CD4-positive, alpha-beta T cell (primary cell): ENCODE data around the gene BMPR2. TPM values are rescaled to one million over a fixed set of nuclear protein-coding genes. Genes with fewer than 3 reads are reported as not detected.

ENCODE experiments used
- ATAC-seq: fragments of 200-7000 bp; cut with Tn5 transposase; one replicate; pipeline ENCODE4 v1.10.0; 2022; ENCODE audit warnings: mild to moderate bottlenecking; ENCODE audit not compliant: poor library complexity
- CTCF ChIA-PET: fragments of 350-600 bp; sonication (Branson Sonifier 250); formaldehyde crosslinking; loops from one replicate; lab custom pipeline; 2021; ENCODE audit warnings: antibody characterized with exemption, inconsistent platforms; lab: Charles Lee
- POLR2A ChIA-PET: fragments of 350-600 bp; sonication (Branson Sonifier 250); formaldehyde crosslinking; loops from one replicate; lab custom pipeline; 2021; ENCODE audit warnings: antibody characterized with exemption, inconsistent platforms; lab: Charles Lee
- DNase-seq, 14 experiments: peaks; one replicate each; pipeline ENCODE4 v3.0.0-alpha.2; 2013 to 2020; ENCODE audit warnings: mixed read lengths in 2 of 14
- H3K27ac ChIP-seq, 2 donors: one replicate each; pipeline versions ENCODE4 v1.5.1 to v1.7.0; 2013; ENCODE audit warnings: low read length in 2 of 2, low read depth in 1 of 2, mild to moderate bottlenecking in 1 of 2
- H3K27me3 ChIP-seq, 2 experiments: 1 replicate in 1 of 2; 2 replicates in 1 of 2; pipeline versions ENCODE4 v1.6.1 to v1.7.0; 2013; ENCODE audit warnings: low read length in 2 of 2, control low read depth in 1 of 2, mild to moderate bottlenecking in 1 of 2, moderate library complexity in 1 of 2; ENCODE audit not compliant: insufficient read depth in 2 of 2, control insufficient read depth in 1 of 2
- H3K36me3 ChIP-seq: one replicate; pipeline ENCODE4 v1.6.1; 2013; ENCODE audit warnings: low read length, control low read depth; ENCODE audit not compliant: insufficient read depth
- H3K4me1 ChIP-seq: one replicate; pipeline ENCODE4 v1.6.1; 2013; ENCODE audit warnings: low read length, control low read depth; ENCODE audit not compliant: insufficient read depth
- H3K4me3 ChIP-seq: one replicate; pipeline ENCODE4 v1.5.1; 2013; ENCODE audit warnings: mild to moderate bottlenecking, low read length, moderate library complexity
- H3K9me3 ChIP-seq, 2 experiments: 1 replicate in 1 of 2; 2 replicates in 1 of 2; pipeline versions ENCODE4 v1.6.1 to v1.7.0; 2013; ENCODE audit warnings: low read length in 2 of 2, mild to moderate bottlenecking in 2 of 2, control low read depth in 1 of 2, moderate library complexity in 1 of 2; ENCODE audit not compliant: control insufficient read depth in 1 of 2, insufficient read depth in 1 of 2
- H3K27ac Mint-ChIP-seq: one replicate; pipeline ENCODE4 v1.8.0; 2020; ENCODE audit warnings: mixed read lengths
- H3K27me3 Mint-ChIP-seq: one replicate; pipeline ENCODE4 v1.8.0; 2021; ENCODE audit warnings: mixed read lengths
- H3K36me3 Mint-ChIP-seq: one replicate; pipeline ENCODE4 v1.8.0; 2021; ENCODE audit warnings: low read depth, mixed read lengths
- H3K4me1 Mint-ChIP-seq: one replicate; pipeline ENCODE4 v1.8.0; 2021; ENCODE audit warnings: low read depth, mixed read lengths
- H3K4me3 Mint-ChIP-seq: one replicate; pipeline ENCODE4 v1.8.0; 2020; ENCODE audit warnings: mild to moderate bottlenecking, mixed read lengths
- H3K9me3 Mint-ChIP-seq: one replicate; pipeline ENCODE4 v1.8.0; 2020; ENCODE audit warnings: mixed read lengths
- CTCF ChIP-seq: fragments of 200-600 bp; IDR thresholded peaks from one replicate; pipeline ENCODE4 v1.8.0; 2022; ENCODE audit warnings: antibody characterized with exemption, mild to moderate bottlenecking
- intact Hi-C, 2 experiments: fragments of 100-400 bp; cut with DNase I in 1 of 2; cut with micrococcal nuclease in 1 of 2; formaldehyde crosslinking; loops; one replicate each; pipeline versions ENCODE4 v1.15.1 to v1.9.0; 2023 to 2025; cut with DNase I, micrococcal nuclease
- total RNA-seq, 174 experiments: library from RNA in 2 of 174; stranded (reverse) in 2 of 174; gene quantifications; one replicate each; pipeline ENCODE4 v1.2.3 and lab custom pipeline; 2021 to 2026

BMPR2 gene
- total RNA-seq, 2 experiments from 2014 or later = 12.7 to 12.8 TPM

DNA sequence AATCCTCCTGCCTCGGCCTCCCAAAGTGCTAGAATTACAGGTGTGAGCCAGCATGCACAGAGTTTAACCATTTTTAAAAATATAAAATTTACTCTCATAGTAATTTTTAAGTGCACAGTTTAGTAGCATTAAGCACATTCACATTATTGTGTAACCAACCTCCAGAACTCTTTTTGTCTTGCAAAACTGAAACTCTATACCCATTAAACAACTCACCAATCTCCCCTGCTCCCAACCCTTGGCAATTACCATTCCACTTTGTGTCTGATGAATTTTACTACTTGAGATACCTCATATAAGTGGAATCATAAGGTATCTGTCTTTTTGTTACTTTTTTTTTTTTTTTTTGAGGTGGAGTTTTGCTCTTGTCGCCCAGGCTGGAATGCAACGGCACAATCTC is 112.5 kb downstream of the BMPR2 start:
- Histone ChIP-seq H3K4me1 (no peaks in the 10 kb centered on the region), H3K4me3 (no peak overlapping the region), H3K9me3 (no peaks in the 10 kb centered on the region), H3K27ac (no peak overlapping the region), H3K27me3 (no peaks in the 10 kb centered on the region), H3K36me3 (no peaks in the 10 kb centered on the region)
- Mint-ChIP-seq H3K4me1 (no peaks in the 10 kb centered on the region), H3K4me3 (no peak overlapping the region), H3K9me3 (no peaks in the 10 kb centered on the region), H3K36me3 (no peaks in the 10 kb centered on the region), H3K27ac (no peak overlapping the region), H3K27me3 (no peaks in the 10 kb centered on the region)
- TF ChIP-seq CTCF = no peak
- ATAC-seq = no peak
- CTCF ChIA-PET = no interaction called here
- POLR2A ChIA-PET = no interaction called here
- no peak for DNase-seq
- intact Hi-C loops = no loop called here

GRCh38 chr2:202490479-202490878 is 114.4 kb downstream of the BMPR2 start:
- H3K27me3 Mint-ChIP-seq = no peaks in the 10 kb centered on the region
- no peak overlapping the region for H3K27ac ChIP-seq
- intact Hi-C loops = no loop called here
- H3K4me1 Mint-ChIP-seq = no peaks in the 10 kb centered on the region
- no peak overlapping the region for H3K27ac Mint-ChIP-seq
- H3K4me3 ChIP-seq = no peak overlapping the region
- no peak overlapping the region for H3K4me3 Mint-ChIP-seq
- ATAC-seq (no peak), DNase-seq (no peak)
- H3K36me3 Mint-ChIP-seq = peaks cover 4% of the 10 kb centered on the region
- H3K36me3 ChIP-seq = no peaks in the 10 kb centered on the region
- ChIA-PET POLR2A (no interaction called here), CTCF (no interaction called here)
- H3K9me3 Mint-ChIP-seq = no peaks in the 10 kb centered on the region
- H3K27me3 ChIP-seq = no peaks in the 10 kb centered on the region
- no peaks in the 10 kb centered on the region for H3K4me1 ChIP-seq
- no peaks in the 10 kb centered on the region for H3K9me3 ChIP-seq
- no peak for TF ChIP-seq CTCF

GRCh38 chr2:202491514-202491913 is 115.4 kb downstream of the BMPR2 start:
- Mint-ChIP-seq H3K4me1 (no peaks in the 10 kb centered on the region), H3K9me3 (no peaks in the 10 kb centered on the region), H3K36me3 (peaks cover 4% of the 10 kb centered on the region), H3K27me3 (no peaks in the 10 kb centered on the region), H3K27ac (no peak overlapping the region), H3K4me3 (no peak overlapping the region)
- no peak for TF ChIP-seq CTCF
- no peaks in the 10 kb centered on the region for H3K4me1 ChIP-seq
- H3K4me3 ChIP-seq = no peak overlapping the region
- no peaks in the 10 kb centered on the region for H3K36me3 ChIP-seq
- no peaks in the 10 kb centered on the region for H3K27me3 ChIP-seq
- POLR2A ChIA-PET = no interaction called here
- no peaks in the 10 kb centered on the region for H3K9me3 ChIP-seq
- no peak overlapping the region for H3K27ac ChIP-seq
- DNase-seq (no peak), ATAC-seq (no peak)
- CTCF ChIA-PET = no interaction called here
- intact Hi-C loops = no loop called here
